HL-60/S4 treated with retinoic acid at 250 ng/mL for 4 days and 3 days (cell line): ENCODE measurements around the gene GABRB1.

Experiments
- in situ Hi-C: fragments of 300-500 bp; cut with MboI; formaldehyde crosslinking; loops from 2 replicates; pipeline ENCODE4 v1.7.0; 2022; ENCODE audit warnings: low sequenced_read_pairs

Gene GABRB1

DNA sequence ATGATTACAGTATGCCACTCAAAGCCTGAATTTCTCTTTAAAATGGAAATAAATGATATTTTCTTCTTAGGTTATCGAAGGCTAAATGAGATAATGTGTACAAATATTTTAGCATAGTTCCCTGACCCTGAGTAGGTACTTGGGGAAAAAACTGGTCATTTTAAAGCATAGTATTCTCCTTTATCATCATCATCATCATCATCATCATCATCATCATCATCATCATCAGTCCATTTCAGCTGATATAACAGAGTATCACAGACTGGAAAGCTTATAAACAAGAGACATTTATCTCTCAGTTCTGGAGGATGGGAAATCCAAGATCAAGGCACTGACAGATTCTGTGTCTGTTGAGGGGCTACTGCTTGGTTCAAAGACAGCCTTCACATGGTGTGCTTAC lies 13.9 kb downstream of the GABRB1 start:
- in situ Hi-C loops, result no loop called here

DNA sequence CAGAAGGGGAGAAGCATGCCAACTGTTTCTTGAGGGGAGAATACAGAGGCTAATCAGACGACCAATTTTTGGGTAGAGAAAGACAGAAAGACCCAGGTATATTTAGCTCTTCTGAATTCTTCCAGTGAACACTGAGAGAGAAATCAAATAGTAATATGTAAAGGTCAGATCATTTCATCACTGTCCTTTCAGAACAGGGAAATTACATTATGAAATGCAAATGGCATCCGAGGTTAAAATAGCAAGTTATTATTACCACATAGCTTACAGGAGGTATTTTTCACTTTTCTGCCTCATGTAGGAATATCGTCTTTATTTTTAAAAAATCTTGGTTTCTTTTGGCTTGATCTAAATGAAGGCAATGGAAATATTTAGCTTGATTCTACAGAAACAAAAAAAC lies 18.0 kb downstream of the GABRB1 start:
- in situ Hi-C loops, result no loop called here

DNA sequence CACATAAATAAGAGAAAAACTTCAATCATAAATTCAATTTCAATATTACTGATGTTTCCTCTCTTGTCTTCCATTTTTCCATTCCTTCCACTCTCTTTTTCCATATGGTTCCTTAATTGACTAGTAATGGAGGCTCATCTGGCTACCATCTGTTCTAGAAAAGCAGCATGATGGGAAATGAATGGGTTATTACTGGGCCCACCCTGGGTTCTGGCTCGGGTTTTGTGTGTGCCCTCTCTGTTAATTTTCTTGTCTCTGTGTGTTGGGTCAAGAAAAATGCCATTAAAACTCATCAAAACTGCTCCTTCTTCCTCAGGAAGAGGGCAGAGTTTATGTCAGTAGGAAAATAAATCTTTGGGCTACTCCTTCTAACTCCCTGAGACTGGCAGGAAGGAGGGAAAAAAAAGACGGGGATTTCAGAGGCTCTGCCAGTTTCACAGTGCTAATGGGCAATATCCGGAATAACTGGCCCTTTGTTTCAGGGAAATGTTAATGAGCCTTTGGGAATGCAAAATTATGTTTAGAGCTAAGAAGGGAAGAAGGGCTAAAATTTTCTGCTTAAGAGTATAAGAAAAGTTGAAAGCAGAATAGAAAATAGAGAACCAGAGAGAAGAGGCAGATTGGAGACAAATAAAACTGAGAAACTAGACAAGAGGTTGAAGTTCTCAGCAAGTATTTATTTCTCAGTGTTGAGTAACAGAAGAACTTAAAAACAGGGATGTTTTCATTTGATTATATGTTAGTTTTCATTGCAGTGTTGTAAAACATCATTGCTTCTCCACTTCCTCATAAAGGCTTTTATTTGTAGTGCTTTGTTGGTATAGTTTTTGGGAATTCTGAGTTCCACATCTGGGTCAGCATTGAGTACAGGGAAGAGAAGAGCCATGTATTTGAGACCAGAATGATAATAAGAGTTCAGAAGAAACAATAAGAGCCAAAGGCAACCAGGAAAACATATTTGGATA lies 19.7 kb downstream of the GABRB1 start:
- in situ Hi-C loops, result no loop called here

DNA sequence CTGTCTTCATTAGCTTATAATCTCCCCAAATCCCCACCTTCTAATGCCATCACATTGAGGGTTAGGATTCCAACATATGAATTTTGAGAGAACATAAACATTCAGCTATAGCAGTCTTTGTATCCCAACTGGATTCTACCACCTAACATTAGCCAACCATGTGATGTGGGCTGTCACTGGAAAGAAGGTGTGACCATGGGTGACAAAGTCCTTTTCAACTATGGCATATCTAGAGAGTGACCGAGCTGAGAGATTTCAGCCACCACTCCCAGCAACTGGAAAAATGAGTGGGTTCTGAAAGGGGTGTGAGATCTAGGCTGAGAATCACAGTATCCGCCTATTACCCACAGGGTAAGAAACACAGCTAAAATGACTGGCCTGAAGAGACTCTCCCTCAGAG lies 22.1 kb downstream of the GABRB1 start:
- in situ Hi-C loops, result no loop called here

DNA sequence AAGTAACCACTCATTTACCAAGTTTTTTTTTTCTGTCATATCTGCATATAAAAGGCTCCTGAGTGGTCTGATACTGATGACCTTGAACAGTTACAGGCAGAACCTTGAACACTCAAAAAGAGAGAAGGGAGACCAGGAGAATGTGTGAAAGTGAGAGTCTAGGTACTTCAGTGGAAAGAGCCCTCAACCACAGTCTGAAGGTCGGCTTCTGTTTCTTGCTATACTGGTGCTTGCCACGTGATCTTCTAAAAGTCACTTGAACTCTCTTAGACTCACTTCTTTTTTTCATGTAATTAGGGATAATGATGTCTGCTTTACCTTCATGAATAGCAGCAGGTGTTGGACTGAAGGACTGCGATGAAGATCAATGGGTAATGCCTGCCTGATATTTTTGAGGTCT lies 22.8 kb downstream of the GABRB1 start:
- in situ Hi-C loops, result no loop called here

DNA sequence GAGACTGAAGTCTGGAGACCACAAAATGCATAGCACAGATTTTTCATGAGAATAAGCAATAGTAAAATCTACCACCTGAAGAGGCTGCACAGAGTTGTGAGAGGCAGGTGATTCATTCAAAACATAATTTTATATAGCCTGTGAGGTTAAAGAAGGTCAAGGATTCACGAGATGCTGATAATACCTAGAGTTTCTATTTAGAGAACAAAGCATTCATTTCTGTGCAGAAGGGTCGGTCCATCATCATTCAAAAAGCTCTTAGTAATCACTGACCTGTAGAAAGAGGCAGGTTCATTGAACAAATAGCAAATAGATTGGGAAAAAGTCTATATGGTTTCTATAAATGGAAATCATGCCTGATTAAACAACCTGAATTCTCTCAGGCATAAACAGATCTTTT lies 26.6 kb downstream of the GABRB1 start:
- in situ Hi-C loops, result no loop called here

DNA sequence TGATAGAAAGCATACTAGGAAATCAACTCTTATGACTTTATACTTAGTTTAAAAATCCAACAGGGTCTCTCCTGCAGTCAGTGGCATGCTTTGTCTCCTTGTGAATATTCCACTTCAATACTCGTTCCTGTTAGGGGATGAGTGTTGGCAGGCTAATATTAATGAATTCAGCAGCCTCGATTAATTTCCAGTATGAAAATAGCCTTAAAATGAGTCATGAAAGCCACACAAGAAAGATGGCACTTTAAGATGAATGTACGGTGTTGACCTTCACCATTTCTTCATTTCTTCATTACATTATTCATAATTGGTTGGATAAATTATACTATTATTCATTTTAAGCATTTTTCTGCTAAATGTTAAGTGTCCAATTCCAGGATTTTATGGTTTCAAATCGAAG lies 29.2 kb downstream of the GABRB1 start:
- in situ Hi-C loops, result no loop called here

DNA sequence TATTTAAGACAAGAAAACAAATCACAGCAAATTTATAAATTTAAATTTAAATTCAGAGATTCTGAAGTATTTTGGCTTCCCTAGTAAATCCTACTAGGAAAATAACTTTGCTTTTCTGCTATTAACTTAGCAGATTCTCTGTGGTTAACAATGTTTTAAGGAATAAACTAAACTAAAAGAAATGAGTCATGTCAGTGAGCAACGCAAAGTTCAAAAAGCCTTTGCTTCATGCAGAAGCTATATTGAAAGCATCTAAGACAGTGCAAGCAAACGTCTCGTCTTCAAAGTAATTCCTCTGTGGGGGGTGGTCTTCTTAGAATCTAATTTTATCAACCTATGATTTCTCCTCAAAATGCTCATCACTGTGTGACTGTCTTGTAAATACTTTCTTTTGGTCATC lies 30.1 kb downstream of the GABRB1 start:
- in situ Hi-C loops, result no loop called here

DNA sequence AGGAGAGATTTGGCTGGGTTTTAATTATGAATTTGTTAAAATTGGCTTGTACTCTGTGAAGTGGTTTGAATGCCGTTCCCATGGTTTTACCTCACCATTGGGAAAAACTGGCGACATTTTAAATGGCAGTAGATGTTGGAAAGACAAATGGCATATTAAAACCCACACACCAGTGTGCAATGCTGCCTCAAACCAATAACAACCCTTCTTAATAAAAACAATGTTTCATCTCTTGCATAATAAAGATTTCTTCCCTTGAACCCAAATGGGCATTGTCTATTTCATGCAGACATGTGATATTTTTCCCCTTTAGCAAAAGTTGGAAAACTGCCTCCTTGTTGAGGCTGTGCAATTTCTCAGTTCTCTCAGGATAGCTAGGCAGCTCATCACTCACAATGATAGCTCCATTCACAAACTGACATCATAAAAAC lies 33.7 kb downstream of the GABRB1 start:
- in situ Hi-C loops, result no loop called here

DNA sequence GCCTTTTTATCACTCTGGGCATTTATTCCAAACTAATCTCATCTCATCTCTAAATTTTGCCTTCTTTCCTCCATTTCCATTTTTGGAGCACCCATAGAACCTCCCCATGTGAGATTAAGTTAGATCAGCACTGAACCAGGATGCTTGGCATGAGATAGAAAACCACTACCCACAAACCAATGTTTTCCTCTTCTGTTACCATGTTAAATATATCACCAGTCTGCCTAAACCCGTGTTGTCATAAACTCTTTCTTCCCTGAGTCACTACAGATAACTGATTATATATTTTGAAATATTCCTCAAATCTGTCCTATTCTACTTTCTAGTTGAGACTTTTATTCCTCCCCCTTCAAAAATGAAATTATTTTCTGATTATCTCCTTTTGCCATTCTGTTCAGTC lies 37.6 kb downstream of the GABRB1 start:
- in situ Hi-C loops, result no loop called here

DNA sequence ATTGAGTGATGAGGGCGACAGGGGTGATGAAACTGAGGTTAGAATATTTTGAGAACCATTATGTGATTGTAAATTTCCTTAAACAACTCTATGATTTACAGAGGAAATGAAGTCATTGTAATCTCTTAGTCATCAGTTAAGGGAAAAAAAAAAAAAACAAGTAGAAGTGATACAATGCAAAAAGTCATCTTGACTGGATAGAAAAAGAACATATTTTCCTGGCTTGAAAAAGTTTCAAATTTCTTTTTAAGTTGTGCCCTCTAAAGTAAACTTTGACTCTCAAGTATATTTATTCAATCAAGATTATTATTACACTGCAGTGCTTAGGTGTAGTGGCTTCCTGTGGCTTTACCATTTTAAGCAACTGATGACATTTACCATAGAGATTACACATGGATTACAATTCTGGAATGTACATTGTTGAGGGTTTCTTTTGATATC lies 40.6 kb downstream of the GABRB1 start:
- in situ Hi-C loops, result no loop called here

DNA sequence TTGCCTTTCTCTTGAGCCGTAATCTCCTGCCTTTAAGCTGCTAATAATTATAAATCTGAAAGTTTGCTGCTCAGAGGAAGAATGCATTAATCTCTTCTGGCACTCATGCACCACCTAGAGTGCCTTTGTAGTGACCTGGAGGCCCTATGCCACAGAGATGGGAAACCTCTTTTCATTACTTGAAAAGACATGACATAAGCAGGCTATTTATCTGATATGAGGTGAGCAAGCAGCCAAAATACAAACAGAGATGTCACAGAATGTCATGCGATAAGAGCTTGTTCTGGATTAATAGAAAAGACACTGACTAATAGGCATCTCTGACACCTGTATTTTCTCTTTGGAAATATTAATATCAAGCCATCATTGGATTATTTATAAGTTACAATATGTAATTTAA lies 42.3 kb downstream of the GABRB1 start:
- in situ Hi-C loops, result no loop called here

DNA sequence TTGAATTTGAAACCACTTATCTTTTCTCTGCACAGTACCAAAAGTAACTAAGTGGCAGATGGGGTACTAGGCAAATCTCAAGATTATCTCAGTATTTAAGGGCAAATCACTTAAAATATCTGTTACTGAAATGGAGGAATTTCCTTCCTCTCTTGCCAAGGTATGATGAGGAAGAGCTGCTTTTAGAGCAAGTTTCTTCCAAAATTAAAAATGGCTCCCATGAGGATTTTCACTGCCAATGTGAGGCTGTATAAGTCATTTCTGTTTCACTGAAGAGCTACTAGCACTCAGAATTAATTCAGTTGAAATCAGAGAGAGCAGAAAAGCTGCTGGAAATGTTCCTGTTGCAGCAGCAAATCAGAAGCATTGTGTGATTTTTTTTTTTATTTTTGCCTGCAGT lies 43.4 kb downstream of the GABRB1 start:
- in situ Hi-C loops, result no loop called here

DNA sequence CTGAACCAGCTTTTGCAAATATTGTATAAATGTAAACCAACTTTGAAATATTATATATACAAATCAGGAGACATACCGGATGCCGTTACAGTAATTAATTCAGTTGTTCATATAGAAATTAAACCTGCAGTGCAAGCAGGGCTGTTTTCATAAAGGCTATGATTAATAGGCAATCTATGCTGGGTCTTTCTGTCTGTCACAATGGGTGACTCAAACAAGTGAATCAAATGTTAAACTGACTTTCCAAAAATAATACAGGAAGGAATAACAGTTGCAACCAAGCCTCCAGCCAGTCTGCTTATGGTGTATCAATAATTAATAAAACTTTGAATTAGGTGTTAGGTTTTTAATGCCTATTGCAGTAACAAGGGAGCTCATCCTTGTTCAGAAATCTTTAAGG lies 43.9 kb downstream of the GABRB1 start:
- in situ Hi-C loops, result no loop called here

DNA sequence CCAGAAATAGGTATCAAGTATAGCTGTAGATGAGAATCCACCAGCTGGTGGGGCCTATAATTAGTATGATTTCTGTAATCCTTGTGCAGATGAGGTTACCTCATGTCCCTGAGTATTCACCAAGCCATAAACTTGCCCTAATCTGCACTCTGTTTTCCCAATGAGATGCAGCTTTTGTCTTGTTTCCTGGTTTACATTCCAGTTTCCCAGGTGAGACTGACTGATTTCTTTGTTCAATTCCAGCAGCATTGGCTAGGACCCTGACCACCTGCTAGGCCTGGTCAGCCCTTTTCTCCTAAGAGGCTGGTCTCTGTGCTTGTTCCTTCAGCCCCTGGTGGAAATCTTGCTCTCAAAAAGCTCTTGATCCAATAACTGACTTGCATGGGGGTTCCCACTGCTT lies 44.6 kb downstream of the GABRB1 start:
- in situ Hi-C loops, result no loop called here

DNA sequence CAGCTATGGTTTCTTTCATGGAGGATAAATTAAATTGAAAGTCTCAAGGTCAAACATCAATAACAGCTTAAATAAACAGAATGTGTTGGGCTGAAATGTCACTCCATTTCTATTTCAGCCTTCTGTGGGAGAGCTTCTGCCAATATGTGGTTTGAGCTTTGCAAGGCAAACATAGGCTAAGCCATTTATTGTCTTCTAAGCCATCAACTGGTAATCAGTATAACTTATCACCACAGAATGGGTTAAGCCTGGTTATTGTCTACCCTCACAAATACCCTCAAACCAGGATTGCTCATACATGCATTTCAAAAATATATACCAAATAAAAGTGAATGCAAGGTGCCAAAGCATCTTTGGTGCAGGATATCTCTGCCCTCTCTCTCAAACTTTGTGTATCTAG lies 52.7 kb downstream of the GABRB1 start:
- in situ Hi-C loops, result no loop called here

DNA sequence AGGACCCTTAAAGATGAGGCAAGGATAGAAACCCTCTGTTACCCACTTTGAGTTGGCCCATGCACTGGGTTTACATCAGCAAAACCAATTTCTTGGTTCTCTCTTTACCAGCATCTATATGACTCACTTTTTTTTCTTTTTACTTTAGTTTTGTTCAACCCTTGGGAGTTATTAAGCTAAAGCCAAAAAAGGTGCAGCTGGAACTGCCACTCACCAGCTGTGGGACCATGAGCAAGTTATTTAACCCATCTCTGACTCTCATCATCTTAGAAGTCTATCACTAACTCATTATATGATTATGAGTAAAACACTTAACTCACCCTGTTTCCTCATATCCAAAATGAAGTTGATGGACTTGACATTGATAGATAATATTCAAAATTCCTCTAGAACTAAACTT lies 53.4 kb downstream of the GABRB1 start:
- in situ Hi-C loops, result no loop called here

DNA sequence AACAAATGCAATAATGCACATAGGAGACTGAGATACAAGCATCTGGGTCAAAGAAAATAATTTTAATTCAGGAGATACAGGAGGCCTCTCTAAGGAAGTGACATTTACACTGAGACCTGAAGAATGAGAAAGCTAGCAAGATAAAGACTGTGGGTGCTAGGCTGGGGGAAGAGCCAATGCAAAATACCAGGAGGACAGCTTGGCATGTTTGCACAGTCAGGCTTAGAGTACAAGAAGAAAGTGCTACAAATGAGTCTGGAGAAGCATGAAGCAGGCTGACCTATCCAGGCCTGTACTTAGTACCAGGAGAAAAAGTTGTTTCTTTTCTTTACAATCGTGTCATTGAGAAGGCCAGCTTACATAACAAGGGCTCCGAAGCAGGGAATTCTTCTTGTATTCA lies 56.9 kb downstream of the GABRB1 start:
- in situ Hi-C loops, result no loop called here

DNA sequence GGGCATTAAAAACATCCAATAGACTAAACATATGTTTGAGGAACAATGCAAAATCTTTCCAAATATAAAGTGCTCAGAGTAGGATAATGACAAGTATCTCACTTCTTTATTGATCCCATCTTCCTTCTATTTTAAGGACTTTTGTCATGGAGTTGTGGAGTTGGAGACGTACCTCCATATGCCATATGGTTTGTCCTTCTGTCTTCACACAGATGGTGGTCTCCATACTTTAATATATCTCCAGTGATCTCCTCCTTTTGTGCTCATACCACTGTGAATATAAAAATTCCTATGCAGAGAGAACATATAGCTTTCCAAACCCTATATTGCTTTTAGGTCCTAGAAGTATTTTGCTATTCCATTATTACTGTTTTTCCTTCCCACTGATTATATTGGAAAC lies 64.5 kb downstream of the GABRB1 start:
- in situ Hi-C loops, result no loop called here

DNA sequence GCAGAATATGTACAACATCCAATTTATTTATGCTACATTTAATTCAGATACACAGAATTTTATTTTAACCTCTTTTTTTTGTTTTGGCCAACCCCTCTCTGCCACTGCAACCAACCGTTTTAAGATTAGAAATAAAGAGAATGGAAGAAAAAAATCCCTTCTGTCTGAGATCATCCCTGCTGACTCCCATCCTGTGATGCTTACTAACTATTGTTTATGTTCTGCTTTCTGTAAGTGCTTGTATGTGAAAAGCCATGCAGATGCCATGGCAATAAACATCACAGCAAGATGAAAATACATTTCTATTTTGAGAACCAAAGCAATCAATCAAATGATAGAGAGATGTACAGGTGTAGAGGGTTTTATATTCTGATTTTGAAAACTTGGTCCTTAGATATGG lies 70.1 kb downstream of the GABRB1 start:
- in situ Hi-C loops, result no loop called here

DNA sequence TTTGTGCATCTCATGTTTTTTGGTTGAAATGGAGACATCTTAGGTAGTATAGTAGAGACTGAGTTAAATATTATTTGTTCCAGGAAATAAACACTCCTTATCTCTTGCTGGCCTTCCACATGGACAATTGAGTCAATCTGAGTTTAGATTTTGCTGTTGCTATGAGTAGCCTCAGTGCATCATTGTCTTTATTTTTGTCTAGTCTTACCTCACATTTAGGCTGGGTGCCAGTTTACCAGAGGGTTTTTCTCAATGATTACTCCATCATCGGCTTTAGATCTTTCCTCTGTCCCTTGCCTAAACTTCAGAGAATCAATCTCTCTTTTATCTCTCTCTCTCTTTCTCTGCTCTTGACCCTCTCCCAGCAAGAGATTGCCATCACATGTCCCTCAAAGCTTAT lies 73.6 kb downstream of the GABRB1 start:
- in situ Hi-C loops, result no loop called here

DNA sequence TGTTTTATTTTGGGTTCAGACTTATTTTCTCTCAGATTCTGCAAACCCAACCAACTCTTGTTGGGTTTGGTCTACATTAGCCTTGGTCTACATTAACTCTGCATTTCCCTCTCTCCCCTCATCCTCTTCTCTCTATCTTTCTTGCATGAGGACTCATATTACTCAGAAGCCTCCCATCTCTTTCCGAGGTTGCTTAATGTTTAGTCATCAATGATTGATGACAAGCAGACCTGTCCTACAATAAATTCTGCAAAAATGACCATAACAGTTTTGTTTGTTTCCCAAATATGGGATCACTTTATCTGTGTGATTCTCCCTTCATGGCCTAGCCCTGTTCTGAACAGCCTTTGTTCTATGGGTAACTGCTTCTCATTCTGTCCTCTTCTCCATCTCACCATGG lies 75.2 kb downstream of the GABRB1 start:
- in situ Hi-C loops, result no loop called here

DNA sequence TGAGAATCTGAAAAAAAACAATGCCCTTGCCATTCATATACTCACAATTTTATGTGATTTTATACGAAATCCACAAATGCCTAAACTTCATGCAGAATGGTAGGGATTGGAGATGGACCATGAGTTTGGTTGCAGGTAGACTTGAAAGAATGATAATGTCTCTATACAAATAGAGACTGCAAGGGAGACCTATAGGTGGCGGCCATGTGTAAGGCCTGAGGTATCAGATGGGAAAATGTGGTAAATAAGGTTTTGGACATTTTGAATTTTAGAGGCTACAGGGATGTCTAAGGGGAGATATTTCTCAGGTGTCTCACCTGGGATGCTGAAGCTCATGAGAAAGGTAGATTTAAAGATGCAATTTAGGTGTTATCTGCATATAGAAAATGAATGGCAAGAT lies 78.0 kb downstream of the GABRB1 start:
- in situ Hi-C loops, result no loop called here
